ENCODE data around the gene PPP1CA.

The PPP1CA gene

GRCh38 chr11:67401495-67402191, at the start of gene PPP1CA:
PPP1CA (minus strand) TSS chr11:67401858; CDS start chr11:67401782, 76 bp downstream.
- no peak for DNase-seq

GRCh38 chr11:67450796-67451657, 49.4 kb upstream of the PPP1CA start:
- DNase-seq, result no peak

GRCh38 chr11:67449116-67449844, 47.6 kb upstream of the PPP1CA start:
- DNase-seq, result no peak

GRCh38 chr11:67448220-67448609, 46.6 kb upstream of the PPP1CA start:
- DNase-seq, result no peak

GRCh38 chr11:67445515-67445914, 43.9 kb upstream of the PPP1CA start:
- no peak for DNase-seq

- DNase-seq, result no peak
Observed at GRCh38 chr11:67442504-67443404, 41.1 kb upstream of the PPP1CA start.

GRCh38 chr11:67441731-67442351, 40.2 kb upstream of the PPP1CA start:
- no peak for DNase-seq

GRCh38 chr11:67441098-67441563, 39.5 kb upstream of the PPP1CA start:
- no peak for DNase-seq

GRCh38 chr11:67440229-67441097, 38.8 kb upstream of the PPP1CA start:
- DNase-seq, result no peak

- no peak for DNase-seq
Observed at GRCh38 chr11:67439321-67440228, 37.9 kb upstream of the PPP1CA start.

GRCh38 chr11:67438158-67438902, 36.7 kb upstream of the PPP1CA start:
- no peak for DNase-seq

- DNase-seq, result no peak
Observed at GRCh38 chr11:67437809-67438157, 36.1 kb upstream of the PPP1CA start.

GRCh38 chr11:67437082-67437808, 35.6 kb upstream of the PPP1CA start, which contains the start of gene PTPRCAP:
PTPRCAP (minus strand) TSS chr11:67437682; CDS start chr11:67437619, 63 bp downstream.
- no peak for DNase-seq

- DNase-seq, result no peak
Observed at GRCh38 chr11:67436459-67437081, 34.9 kb upstream of the PPP1CA start.

GRCh38 chr11:67435727-67436458, 34.2 kb upstream of the PPP1CA start:
- DNase-seq, result no peak

- no peak for DNase-seq
Observed at GRCh38 chr11:67435031-67435726, 33.5 kb upstream of the PPP1CA start.
